Smooth muscle cell (in vitro differentiated cells): ENCODE results near the gene CC2D2A. TPM values are rescaled to one million over a fixed set of nuclear protein-coding genes. Genes with fewer than 3 reads are reported as not detected.

Experiments used
- DNase-seq: peaks from one replicate; lab custom pipeline; 2025; ENCODE audit not compliant: unreplicated experiment; lab: John Stamatoyannopoulos, UW
- H2AFZ ChIP-seq: fragments of 200-600 bp; sonication (generic); 2 replicates; pipeline ENCODE4 v1.6.0; 2016; ENCODE audit warnings: antibody characterized with exemption, low read depth, mild to moderate bottlenecking
- H3F3A ChIP-seq: fragments of 200-600 bp; sonication (generic); 2 replicates; pipeline ENCODE4 v1.6.0; 2017; ENCODE audit warnings: antibody characterized with exemption, low read depth
- H3K27ac ChIP-seq: fragments of 200-600 bp; sonication (generic); 2 replicates; pipeline ENCODE4 v1.5.1; 2016; ENCODE audit warnings: low read depth, mild to moderate bottlenecking
- H3K27me3 ChIP-seq: fragments of 200-600 bp; sonication (generic); 2 replicates; pipeline ENCODE4 v1.6.1; 2016; ENCODE audit warnings: low read depth, mild to moderate bottlenecking
- H3K36me3 ChIP-seq: fragments of 200-600 bp; sonication (generic); 2 replicates; pipeline ENCODE4 v1.5.1; 2016; ENCODE audit warnings: low read depth
- H3K4me1 ChIP-seq: fragments of 200-600 bp; sonication (generic); 2 replicates; pipeline ENCODE4 v1.5.1; 2016; ENCODE audit warnings: low read depth
- H3K4me2 ChIP-seq: fragments of 200-600 bp; sonication (generic); 2 replicates; pipeline ENCODE4 v1.6.0; 2016; ENCODE audit warnings: mild to moderate bottlenecking
- H3K4me3 ChIP-seq: fragments of 200-600 bp; sonication (generic); 2 replicates; pipeline ENCODE4 v1.5.1; 2016; ENCODE audit warnings: mild to moderate bottlenecking
- H3K79me2 ChIP-seq: fragments of 200-600 bp; sonication (generic); 2 replicates; pipeline ENCODE4 v1.6.0; 2016; ENCODE audit warnings: low read depth, mild to moderate bottlenecking
- H3K9ac ChIP-seq: fragments of 200-600 bp; sonication (generic); 2 replicates; pipeline ENCODE4 v1.6.0; 2016; ENCODE audit warnings: low read depth
- H3K9me3 ChIP-seq: fragments of 200-600 bp; sonication (generic); replicated peaks from 2 replicates; pipeline ENCODE4 v1.5.1; 2016; ENCODE audit warnings: low read depth
- H4K20me1 ChIP-seq: fragments of 200-600 bp; sonication (generic); 2 replicates; pipeline ENCODE4 v1.6.0; 2016; ENCODE audit warnings: low read depth
- CTCF ChIP-seq: fragments of 200-600 bp; sonication (generic); IDR thresholded peaks from 2 replicates; pipeline ENCODE4 v1.5.1; 2017; ENCODE audit warnings: borderline replicate concordance, mild to moderate bottlenecking, antibody characterized with exemption; ENCODE audit not compliant: insufficient read depth, poor library complexity, severe bottlenecking
- WGBS: methylation state at CpG from one replicate; pipeline ENCODE4 v1.1.7; 2016; ENCODE audit warnings: low lambda C conversion rate; 5-methylcytosine and 5-hydroxymethylcytosine counted together
- polyA plus RNA-seq: library from polyadenylated mRNA; unstranded; fragments of >200 nt; fragmentation: Nextera tagmentation; extraction: Ambion mirVana; gene quantifications from 2 replicates; pipeline ENCODE4 v1.2.1, GENCODE V29; 2016
- total RNA-seq: library from RNA; depleted of rRNA; stranded (reverse); fragments of >200 nt; gene quantifications from 2 replicates; pipeline ENCODE4 v1.2.3, GENCODE V29; 2014

The CC2D2A gene
- total and polyA plus RNA-seq, 2 experiments from 2014 or later: 12.8 to 15.0 TPM

DNA sequence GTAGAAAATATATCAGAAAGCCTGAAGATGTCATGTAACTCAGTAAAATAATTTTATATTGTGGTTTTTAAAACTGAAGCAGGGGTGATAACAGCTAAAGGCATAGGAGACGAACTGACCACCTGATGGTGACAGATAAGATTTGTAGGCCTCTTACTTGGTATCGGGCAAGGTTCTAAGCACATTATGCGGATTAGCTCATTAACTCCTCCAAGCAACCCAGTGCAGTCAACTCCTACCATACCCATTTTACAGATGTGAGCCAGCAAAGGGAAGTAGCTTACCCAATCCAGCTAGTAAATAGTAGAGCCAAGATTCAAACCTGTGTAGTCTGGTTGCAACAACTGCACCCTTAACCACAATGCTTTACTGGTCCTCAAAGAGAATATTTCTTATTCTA lies 62.1 kb downstream of the CC2D2A start:
- no peaks in the 10 kb centered on the region for H3K4me1 ChIP-seq
- peaks cover 4% of the 10 kb centered on the region for H3K36me3 ChIP-seq
- H3K4me3 ChIP-seq: no peak overlapping the region
- H2AFZ ChIP-seq: no peak overlapping the region
- no peaks in the 10 kb centered on the region for H4K20me1 ChIP-seq
- no peak overlapping the region for H3K9ac ChIP-seq
- no peaks in the 10 kb centered on the region for H3F3A ChIP-seq
- no peaks in the 10 kb centered on the region for H3K79me2 ChIP-seq
- H3K27ac ChIP-seq: no peak overlapping the region
- no peaks in the 10 kb centered on the region for H3K27me3 ChIP-seq
- TF ChIP-seq CTCF: no peak
- WGBS: 93% methylated on average over 3 of the region's 3 CpGs
- DNase-seq: no peak
- H3K4me2 ChIP-seq: no peak overlapping the region
- no peaks in the 10 kb centered on the region for H3K9me3 ChIP-seq

GRCh38 chr4:15533817-15534216 lies 64.1 kb downstream of the CC2D2A start:
- Histone ChIP-seq H3K4me1 (no peaks in the 10 kb centered on the region), H3K9ac (no peak overlapping the region)
- WGBS: 89% methylated on average over 2 of the region's 2 CpGs

GRCh38 chr4:15535599-15535998 lies 65.9 kb downstream of the CC2D2A start:
- H3K79me2 ChIP-seq: no peaks in the 10 kb centered on the region
- H4K20me1 ChIP-seq: no peaks in the 10 kb centered on the region
- no peak for DNase-seq
- H3K4me1 ChIP-seq: no peaks in the 10 kb centered on the region
- no peak overlapping the region for H3K4me3 ChIP-seq
- no peak for TF ChIP-seq CTCF
- H3K27ac ChIP-seq: no peak overlapping the region
- no peaks in the 10 kb centered on the region for H3K27me3 ChIP-seq
- H3F3A ChIP-seq: no peaks in the 10 kb centered on the region
- no peak overlapping the region for H3K9ac ChIP-seq
- WGBS: 83% methylated on average over 6 of the region's 6 CpGs
- H2AFZ ChIP-seq: no peak overlapping the region
- H3K36me3 ChIP-seq: peaks cover 9% of the 10 kb centered on the region
- no peak overlapping the region for H3K4me2 ChIP-seq
- H3K9me3 ChIP-seq: no peaks in the 10 kb centered on the region

More at GRCh38 chr4:15533817-15534216, 64.1 kb downstream of the CC2D2A start:
- H3F3A ChIP-seq: no peaks in the 10 kb centered on the region
- H3K9me3 ChIP-seq: no peaks in the 10 kb centered on the region
- H3K36me3 ChIP-seq: peaks cover 9% of the 10 kb centered on the region
- no peak overlapping the region for H3K27ac ChIP-seq
- no peaks in the 10 kb centered on the region for H4K20me1 ChIP-seq
- H3K79me2 ChIP-seq: no peaks in the 10 kb centered on the region
- TF ChIP-seq CTCF: no peak
- no peak overlapping the region for H3K4me2 ChIP-seq
- no peak overlapping the region for H3K4me3 ChIP-seq
- DNase-seq: no peak
- H2AFZ ChIP-seq: no peak overlapping the region
- H3K27me3 ChIP-seq: no peaks in the 10 kb centered on the region
